ENCODE data around the gene ATXN2L.
"Not testable (repeated sequence)": the region's sequence is repeated elsewhere in the genome, so short reads cannot be mapped to it uniquely, and the experiment has no call there.

ATXN2L gene

DNA sequence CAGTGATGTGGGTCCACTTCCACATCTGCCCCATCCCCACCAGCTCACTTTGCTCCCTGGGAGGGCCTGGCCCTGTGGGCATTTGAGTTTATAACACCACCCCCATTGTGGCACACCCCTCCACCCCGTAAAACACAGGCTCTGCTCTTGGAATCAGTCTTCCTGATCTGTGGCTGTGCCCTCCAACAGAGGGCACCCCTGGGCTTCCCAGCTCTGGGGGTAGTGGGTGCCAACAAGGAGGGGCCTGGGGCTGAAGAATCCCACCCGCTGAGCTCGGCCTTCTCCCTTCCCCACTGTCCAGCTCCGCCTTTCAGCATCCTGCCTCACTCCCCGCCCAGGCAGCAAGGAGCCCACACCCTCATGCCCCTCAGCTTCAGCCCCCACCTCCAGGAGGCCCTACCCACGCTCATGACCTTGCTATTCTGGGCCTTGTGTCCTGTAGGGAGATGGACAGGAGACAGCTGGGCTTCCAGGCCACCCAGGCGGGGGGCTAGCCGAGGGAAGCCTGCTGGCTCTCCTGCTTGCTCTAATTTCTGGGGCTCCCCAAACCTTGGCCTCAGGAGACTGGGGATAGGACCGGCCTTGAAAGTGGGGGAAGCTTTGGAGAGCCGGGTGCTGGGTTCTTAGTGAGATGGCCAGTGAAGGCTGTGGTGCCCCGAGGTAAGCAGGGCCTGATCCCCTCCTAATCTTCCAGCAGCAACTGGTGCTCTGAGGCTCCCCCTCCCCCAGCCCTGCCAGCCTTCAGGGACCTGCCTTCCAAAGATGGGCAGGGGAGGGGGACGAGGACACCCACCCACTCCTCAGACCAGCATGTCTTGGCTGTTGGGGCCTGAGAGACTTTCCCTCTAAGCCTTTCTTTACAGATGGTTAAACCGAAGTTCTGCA lies 52.6 kb downstream of the ATXN2L start:
- no peak for DNase-seq

GRCh38 chr16:28876019-28876659 lies 53.3 kb downstream of the ATXN2L start:
- DNase-seq, result no peak

GRCh38 chr16:28876973-28877654 lies 54.3 kb downstream of the ATXN2L start:
- DNase-seq, result no peak

- DNase-seq, result no peak
These were observed 54.8 kb downstream of the ATXN2L start for GRCh38 chr16:28877655-28878000.

GRCh38 chr16:28878083-28878926 lies 55.5 kb downstream of the ATXN2L start, which contains the start of gene ATP2A1:
TSS of gene ATP2A1 (plus strand) at chr16:28878488. CDS start at chr16:28878672, 184 bp downstream.
- DNase-seq, result no peak

DNA sequence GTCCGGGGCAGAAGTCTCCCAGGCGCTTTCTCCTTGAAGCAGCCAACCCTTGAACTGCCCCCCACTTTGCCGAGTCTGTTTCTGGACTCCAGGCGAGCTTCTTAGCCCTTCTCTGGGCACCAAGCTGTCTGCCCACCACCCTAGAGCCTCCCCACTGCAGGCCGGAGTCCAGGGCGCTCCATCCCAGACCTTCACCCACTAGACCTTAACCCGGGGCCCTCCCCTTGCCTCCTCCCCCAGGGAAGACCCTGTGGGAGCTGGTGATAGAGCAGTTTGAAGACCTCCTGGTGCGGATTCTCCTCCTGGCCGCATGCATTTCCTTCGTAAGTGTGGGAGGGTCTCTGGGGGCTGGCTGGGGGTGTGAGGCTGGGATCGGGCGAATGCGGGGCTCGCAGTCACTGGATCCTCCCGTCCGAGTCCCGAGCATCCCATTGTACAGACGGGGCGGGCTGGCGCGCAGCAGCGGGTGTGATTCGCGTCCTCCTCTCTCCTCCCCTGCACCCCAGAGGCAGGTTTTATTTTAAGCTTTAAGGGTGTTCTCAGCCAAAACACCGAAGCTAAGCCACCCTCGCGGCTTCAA lies 56.6 kb downstream of the ATXN2L start:
- no peak for DNase-seq

- DNase-seq, result peak; percentile 62
These were observed 57.2 kb downstream of the ATXN2L start for GRCh38 chr16:28879841-28880588.

- no peak for DNase-seq
These were observed 57.8 kb downstream of the ATXN2L start for GRCh38 chr16:28880589-28880915.

DNA sequence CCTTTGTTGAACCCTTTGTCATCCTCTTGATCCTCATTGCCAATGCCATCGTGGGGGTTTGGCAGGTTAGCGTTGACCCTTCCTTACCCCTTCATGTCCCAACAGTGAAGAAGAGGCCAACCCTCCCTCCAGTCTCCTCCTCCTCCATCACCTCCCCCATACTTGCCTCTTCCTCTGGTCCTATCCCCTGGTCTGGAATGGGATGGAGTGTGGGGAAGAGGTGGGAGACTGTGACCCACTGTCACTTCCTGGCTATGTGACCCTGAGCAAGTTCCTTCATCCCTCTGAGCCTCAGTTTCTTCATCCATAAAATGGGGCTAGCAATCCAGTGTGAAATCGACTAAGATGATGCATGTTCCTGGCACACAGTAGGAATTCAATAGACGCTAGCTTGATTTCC lies 58.2 kb downstream of the ATXN2L start:
- DNase-seq, result no peak

DNA sequence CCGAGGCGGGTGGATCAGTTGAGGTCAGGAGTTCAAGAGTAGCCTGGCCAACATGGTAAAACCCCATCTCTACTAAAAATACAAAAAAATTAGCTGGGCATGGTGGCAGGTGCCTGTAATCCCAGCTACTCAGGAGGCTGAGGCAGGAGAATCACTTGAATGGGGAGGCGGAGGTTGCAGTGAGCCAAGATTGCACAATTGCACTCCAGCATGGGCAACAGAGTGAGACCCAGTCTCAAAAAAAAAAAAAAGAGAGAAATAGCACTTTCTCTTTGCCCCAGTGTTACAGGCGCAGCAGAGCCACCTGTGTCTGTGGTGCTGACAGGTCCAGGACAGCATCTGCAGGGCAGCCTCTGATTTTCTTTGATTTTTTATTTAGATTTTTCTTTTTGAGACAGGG lies 58.8 kb downstream of the ATXN2L start:
- not testable (repeated sequence) for DNase-seq

GRCh38 chr16:28882551-28883160 lies 59.9 kb downstream of the ATXN2L start:
- DNase-seq, result no peak

GRCh38 chr16:28883221-28883996 lies 60.6 kb downstream of the ATXN2L start:
- DNase-seq, result no peak

- DNase-seq, result no peak
These were observed 61.2 kb downstream of the ATXN2L start for GRCh38 chr16:28884045-28884444.
